ENCODE data around the gene BRD3OS.

DNA sequence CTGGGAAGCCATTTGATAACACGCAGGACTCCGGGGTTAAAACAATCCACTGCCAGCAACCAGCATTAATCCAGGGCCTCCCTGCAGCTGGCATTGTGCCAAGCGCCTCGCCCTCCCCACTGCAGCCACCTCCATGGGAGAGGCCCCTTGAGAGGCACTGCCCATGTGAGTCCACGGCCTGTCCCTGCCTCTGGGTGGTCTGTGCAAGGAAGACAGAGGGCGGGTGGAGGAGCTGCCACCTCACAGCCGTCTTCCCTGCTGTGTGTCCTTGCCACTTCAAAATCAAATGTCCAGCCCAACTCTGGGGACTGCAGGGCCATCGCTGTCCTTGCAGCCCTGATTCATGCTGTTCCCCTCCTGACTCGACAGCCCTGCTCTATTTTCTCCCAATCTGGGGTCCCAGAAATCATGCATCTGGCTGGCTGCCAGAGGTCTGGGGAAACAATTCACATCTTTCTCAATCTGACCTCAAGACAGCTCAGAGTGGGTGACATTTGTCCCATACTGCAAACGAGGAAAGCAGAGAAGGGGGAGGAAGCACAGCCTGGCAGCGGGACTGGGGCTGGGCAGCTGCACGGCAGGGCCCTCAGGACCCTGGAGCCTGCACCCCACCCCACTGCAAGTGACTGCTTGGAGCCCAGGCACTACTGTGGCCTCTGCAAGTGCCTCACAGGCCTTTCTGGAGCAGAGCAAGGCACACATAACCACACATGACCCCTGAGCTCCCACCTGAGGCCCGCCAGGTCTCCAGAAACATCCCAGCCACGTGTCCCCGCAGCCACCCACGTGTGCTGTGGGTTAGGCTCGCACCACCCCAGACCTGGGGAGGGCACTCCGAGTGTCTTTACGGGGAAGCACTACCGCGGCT, 15.7 kb downstream of the BRD3OS start:
- TF ChIP-seq CTCF (IDR thresholded peaks at IDR 0.05) = no peak
- TF ChIP-seq ZFX (IDR thresholded peaks at IDR 0.05; ENCODE audit: borderline replicate concordance) = no peak

Data from 22Rv1 (cell line).